H1 (cell line): ENCODE results near the gene SUOX. TPM values are rescaled to one million over a fixed set of nuclear protein-coding genes. Genes with fewer than 3 reads are reported as not detected.
A peak's percentile ranks its signal among the peaks of the same experiment; 100 is the strongest.
"Not testable (repeated sequence)": the region's sequence is repeated elsewhere in the genome, so short reads cannot be mapped to it uniquely, and the experiment has no call there.

Source experiments
- CTCF ChIA-PET: fragments of 300-600 bp; sonication (Branson Sonifier 250); formaldehyde crosslinking; loops from one replicate; lab custom pipeline; 2021; ENCODE audit not compliant: partially characterized antibody; lab: Charles Lee
- POLR2A ChIA-PET: fragments of 300-600 bp; sonication (Branson Sonifier 250); formaldehyde crosslinking; loops from one replicate; lab custom pipeline; 2021; ENCODE audit warnings: inconsistent platforms; ENCODE audit not compliant: partially characterized antibody; lab: Charles Lee
- DNase-seq, 2 experiments: peaks; one replicate each; pipeline versions ENCODE4 v3.0.0 to v3.0.0-alpha.2; 2010 to 2022; ENCODE audit warnings: low spot score in 2 of 2, low read depth in 1 of 2, mixed read lengths in 1 of 2
- FAIRE-seq: peaks from 2 replicates; lab custom pipeline; 2011; peaks lifted over from hg19 to GRCh38; lab: Jason Lieb, UNC
- H2AFZ ChIP-seq: 2 replicates; pipeline ENCODE4 v1.8.1; 2012; ENCODE audit warnings: low read length, inconsistent platforms
- H2AK5ac ChIP-seq: 2 replicates; pipeline ENCODE4 v1.6.1; 2013; ENCODE audit warnings: low read depth, low read length
- H2BK120ac ChIP-seq: replicated peaks from 2 replicates; pipeline ENCODE3; 2013; ENCODE audit warnings: low read depth, low read length, inconsistent platforms
- H2BK12ac ChIP-seq: 2 replicates; pipeline ENCODE4 v1.6.1; 2013; ENCODE audit warnings: low read depth, low read length
- H2BK15ac ChIP-seq: 2 replicates; pipeline ENCODE4 v1.6.1; 2013; ENCODE audit warnings: low read length
- H2BK20ac ChIP-seq: 2 replicates; pipeline ENCODE4 v1.6.1; 2013; ENCODE audit warnings: low read length
- H2BK5ac ChIP-seq: 2 replicates; pipeline ENCODE4 v1.6.1; 2013; ENCODE audit warnings: low read depth, low read length
- H3K14ac ChIP-seq: 2 replicates; pipeline ENCODE4 v1.6.1; 2013; ENCODE audit warnings: inconsistent platforms; ENCODE audit not compliant: insufficient read length
- H3K18ac ChIP-seq: 2 replicates; pipeline ENCODE4 v1.6.1; 2013; ENCODE audit warnings: low read length; ENCODE audit errors: extremely low read depth
- H3K23ac ChIP-seq: 2 replicates; pipeline ENCODE4 v1.6.1; 2013; ENCODE audit warnings: inconsistent platforms; ENCODE audit not compliant: insufficient read length
- H3K23me2 ChIP-seq: 2 replicates; pipeline ENCODE4 v1.6.1; 2013; ENCODE audit warnings: low read depth, low read length
- H3K27ac ChIP-seq: 2 replicates; pipeline ENCODE4 v1.6.1; 2011; ENCODE audit warnings: low read depth, low read length, inconsistent platforms
- H3K27me3 ChIP-seq, 4 experiments: replicated peaks in 1 of 4; 1 replicate in 1 of 4; 2 replicates in 3 of 4; pipeline versions ENCODE4 v1.6.1 to v1.8.1; 2011 to 2013; ENCODE audit warnings: low read length in 3 of 4, mild to moderate bottlenecking in 3 of 4, inconsistent platforms in 2 of 4, mixed read lengths in 2 of 4, moderate library complexity in 1 of 4; ENCODE audit not compliant: control insufficient read depth in 3 of 4, insufficient read depth in 3 of 4; ENCODE audit errors: extremely low read depth in 1 of 4
- H3K36me3 ChIP-seq, 4 experiments: 2 replicates each; pipeline versions ENCODE4 v1.6.1 to v1.8.1; 2011 to 2013; ENCODE audit warnings: mild to moderate bottlenecking in 4 of 4, low read length in 3 of 4, moderate library complexity in 2 of 4, control low read depth in 1 of 4, inconsistent platforms in 1 of 4; ENCODE audit not compliant: insufficient read depth in 4 of 4, control insufficient read depth in 2 of 4
- H3K4ac ChIP-seq: replicated peaks from 2 replicates; pipeline ENCODE3; 2013; ENCODE audit warnings: low read length, low read depth, mixed read lengths, inconsistent platforms; ENCODE audit not compliant: insufficient read length
- H3K4me1 ChIP-seq, 4 experiments: replicated peaks in 1 of 4; 1 replicate in 1 of 4; 2 replicates in 3 of 4; pipeline versions ENCODE4 v1.6.1 to v1.8.1; 2011 to 2013; ENCODE audit warnings: low read length in 3 of 4, inconsistent platforms in 2 of 4, mixed read lengths in 1 of 4; ENCODE audit not compliant: insufficient read depth in 4 of 4, control insufficient read depth in 3 of 4
- H3K4me2 ChIP-seq, 2 experiments: 2 replicates each; pipeline versions ENCODE4 v1.6.1 to v1.8.1; 2011 to 2013; ENCODE audit warnings: low read depth in 2 of 2, low read length in 2 of 2, control low read depth in 1 of 2, inconsistent platforms in 1 of 2, mild to moderate bottlenecking in 1 of 2; ENCODE audit not compliant: insufficient read depth in 1 of 2
- H3K4me3 ChIP-seq, 4 experiments: fragments of 200-600, 300-600 bp in 1 of 4; sonication (generic), shearing (Covaris generic), sonication (Bioruptor Twin) in 1 of 4; 2 replicates each; pipeline versions ENCODE4 v1.5.1 to v1.8.1; 2011 to 2016; ENCODE audit warnings: low read length in 4 of 4, low read depth in 3 of 4, control low read depth in 2 of 4, inconsistent platforms in 2 of 4, mild to moderate bottlenecking in 2 of 4, mixed read lengths in 1 of 4, moderate library complexity in 1 of 4; ENCODE audit not compliant: insufficient read depth in 2 of 4; ENCODE audit errors: extremely low read depth in 1 of 4
- H3K56ac ChIP-seq: replicated peaks from 2 replicates; pipeline ENCODE3; 2013; ENCODE audit warnings: low read depth, mild to moderate bottlenecking, mixed read lengths, low read length, inconsistent platforms; ENCODE audit not compliant: insufficient read length
- H3K79me1 ChIP-seq: 2 replicates; pipeline ENCODE4 v1.6.1; 2013; ENCODE audit warnings: low read depth, low read length, control low read depth
- H3K79me2 ChIP-seq, 2 experiments: 2 replicates each; pipeline versions ENCODE4 v1.6.1 to v1.8.1; 2012 to 2013; ENCODE audit warnings: low read length in 2 of 2, mild to moderate bottlenecking in 2 of 2, inconsistent platforms in 1 of 2; ENCODE audit not compliant: insufficient read depth in 2 of 2, control insufficient read depth in 1 of 2
- H3K9ac ChIP-seq, 4 experiments: replicated peaks in 1 of 4; 1 replicate in 1 of 4; 2 replicates in 3 of 4; pipeline versions ENCODE4 v1.6.1 to v1.8.1; 2011 to 2013; ENCODE audit warnings: low read depth in 3 of 4, low read length in 3 of 4, control low read depth in 2 of 4, mild to moderate bottlenecking in 2 of 4, moderate library complexity in 2 of 4, inconsistent platforms in 1 of 4; ENCODE audit errors: extremely low read depth in 1 of 4
- H3K9me3 ChIP-seq, 2 experiments: 2 replicates each; pipeline versions ENCODE4 v1.6.1 to v1.8.1; 2012 to 2013; ENCODE audit warnings: mild to moderate bottlenecking in 2 of 2, moderate library complexity in 2 of 2, control low read depth in 1 of 2, inconsistent platforms in 1 of 2, low read depth in 1 of 2, low read length in 1 of 2, mixed read lengths in 1 of 2; ENCODE audit not compliant: insufficient read depth in 2 of 2
- H4K20me1 ChIP-seq, 2 experiments: replicated peaks in 1 of 2; 2 replicates each; pipeline versions ENCODE3 to v1.8.1; 2011 to 2013; ENCODE audit warnings: inconsistent platforms in 2 of 2, low read length in 2 of 2, mild to moderate bottlenecking in 1 of 2; ENCODE audit not compliant: insufficient read depth in 2 of 2, control insufficient read depth in 1 of 2
- H4K5ac ChIP-seq: 2 replicates; pipeline ENCODE4 v1.6.1; 2013; ENCODE audit warnings: low read length, low read depth, mixed read lengths, inconsistent platforms; ENCODE audit not compliant: insufficient read length
- H4K8ac ChIP-seq: 2 replicates; pipeline ENCODE4 v1.8.0; 2013; ENCODE audit warnings: mild to moderate bottlenecking, moderate library complexity, low read length, inconsistent platforms; ENCODE audit not compliant: insufficient read depth; ENCODE audit errors: extremely low read depth
- H4K91ac ChIP-seq: replicated peaks from 2 replicates; pipeline ENCODE3; 2013; ENCODE audit warnings: low read length, mixed read lengths, inconsistent platforms; ENCODE audit not compliant: insufficient read length
- CHD1 ChIP-seq: IDR thresholded peaks from 2 replicates; pipeline ENCODE4 v1.6.1; 2012; ENCODE audit warnings: low read depth, low read length, improper control_type of control experiment
- SAP30 ChIP-seq: fragments of 300-600 bp; sonication (generic); IDR thresholded peaks from 2 replicates; pipeline ENCODE4 v1.7.1; 2012; ENCODE audit warnings: low read length, moderate library complexity, mild to moderate bottlenecking, inconsistent platforms; ENCODE audit not compliant: insufficient read depth, insufficient replicate concordance
- WGBS, 2 experiments: shearing (Covaris generic) in 1 of 2; methylation state at CpG; one replicate each; pipeline versions ENCODE4 v1.1.6 to v1.1.7; 2013 to 2015; ENCODE audit warnings: low lambda C conversion rate in 2 of 2, mixed read lengths in 2 of 2, inconsistent platforms in 1 of 2, low coverage in 1 of 2, missing lambda C conversion rate in 1 of 2; ENCODE audit not compliant: insufficient replicate concordance in 2 of 2, insufficient coverage in 1 of 2, insufficient read length in 1 of 2; ENCODE audit errors: extremely low coverage in 1 of 2, missing lambda C conversion rate in 1 of 2; 5-methylcytosine and 5-hydroxymethylcytosine counted together
- polyA plus RNA-seq, 7 experiments: library from polyadenylated mRNA; depleted of rRNA in 3 of 7; stranded (reverse) in 5 of 7; unstranded in 2 of 7; fragments of >200 nt in 5 of 7; fragments of 200-250 nt in 2 of 7; gene quantifications; 1 replicate in 5 of 7; 2 replicates in 1 of 7; 4 replicates in 1 of 7; pipeline versions ENCODE4 v1.2.1 to v1.2.3, GENCODE V29; 2011 to 2013; ENCODE audit warnings: missing spikeins in 2 of 7, mixed read lengths in 2 of 7
- total RNA-seq: library from RNA; stranded (reverse); fragmentation: NEBNext Ultra II Directional; extraction: Animal tissue kit (Norgen Biotek cat#: 25700); gene quantifications from 2 replicates; pipeline ENCODE4 v1.2.1, GENCODE V29; 2021

SUOX gene
- total and polyA plus RNA-seq, 2 of the 8 experiments (the other 6 are each of a cell fraction or from before 2014, with no cell fraction given): 22.5 to 31.3 TPM

- Histone ChIP-seq H3K4me2 (peak overlapping the region; percentile 72 to 91), H4K8ac (peak overlapping the region; percentile 93; the same call in 1 of the 2 replicates), H3K36me3 (peaks cover 13 to 30% (median 21%) of the 10 kb centered on the region in 4 experiments), H4K5ac (peak overlapping the region; percentile 97), H2BK5ac (peak overlapping the region; percentile 98), H3K56ac (peak overlapping the region; percentile 88), H3K4me1 (peaks cover 0 to 12% (median 4%) of the 10 kb centered on the region in 4 experiments; a peak in 5 of 7 replicates), H3K79me2 (peaks cover 6 to 19% of the 10 kb centered on the region in 2 experiments), H3K27ac (peak overlapping the region; percentile 98), H3K9ac (peak overlapping the region; percentile 91 to 96 (median 94)), H3K4me3 (peak overlapping the region; percentile 73 to 95 (median 86))
- POLR2A ChIA-PET: interaction anchor here (1.5 kb wide), 1 partner anchor 65 kb away, joined by 3 read pairs; no protein-coding TSS in a partner anchor
- H4K20me1 ChIP-seq, H2AK5ac ChIP-seq, H3K27me3 ChIP-seq, H3K9me3 ChIP-seq, H3K23me2 ChIP-seq, H2AFZ ChIP-seq, H3K79me1 ChIP-seq, H2BK20ac ChIP-seq, H3K4ac ChIP-seq, H3K14ac ChIP-seq, H3K23ac ChIP-seq, H3K18ac ChIP-seq, DNase-seq, H2BK12ac ChIP-seq, CTCF ChIA-PET, FAIRE-seq, H4K91ac ChIP-seq, H2BK15ac ChIP-seq, H2BK120ac ChIP-seq: not testable (repeated sequence)
- TF ChIP-seq CHD1: 0 out of 2 replicates have a peak, but pooled peaks have one; percentile 0
- TF ChIP-seq SAP30: peak; percentile 14
- 2% methylated on average over 18 of the region's 20 CpGs; no CpG with 5 or more reads in 1 of the 2 experiments for WGBS, 2 experiments
These were observed 45.3 kb downstream of the SUOX start for GRCh38 chr12:56042430-56042813.
